Measurements from ENCODE around the gene MT1H. TPM values are rescaled to one million over a fixed set of nuclear protein-coding genes. Genes with fewer than 3 reads are reported as not detected.

The MT1H gene
- total and polyA plus RNA-seq, 2 donors (not counting 1 experiment from before 2014, with no cell fraction given) = not detected

Other genes with a start within 250 kb of the MT1H start
- 225 and 234 TPM in 2 replicates for gene AMFR, start 244.3 kb upstream of the MT1H start, total RNA-seq
- gene AMFR, start 244.3 kb upstream of the MT1H start, polyA plus RNA-seq = 118 and 165 TPM in 2 replicates
- 85.5 and 89.4 TPM in 2 replicates for gene NUDT21, start 218.5 kb upstream of the MT1H start, total RNA-seq
- gene NUDT21, start 218.5 kb upstream of the MT1H start, polyA plus RNA-seq = 25.0 and 27.3 TPM in 2 replicates
- gene OGFOD1, start 218.3 kb upstream of the MT1H start, total RNA-seq = 28.7 and 30.9 TPM in 2 replicates
- 6.0 and 8.4 TPM in 2 replicates for gene OGFOD1, start 218.3 kb upstream of the MT1H start, polyA plus RNA-seq
- 63.4 and 69.6 TPM in 2 replicates for gene BBS2, start 149.8 kb upstream of the MT1H start, total RNA-seq
- gene BBS2, start 149.8 kb upstream of the MT1H start, polyA plus RNA-seq = 49.4 and 70.8 TPM in 2 replicates
- gene MT4, start 104.7 kb upstream of the MT1H start, total RNA-seq = not detected in 2 replicates
- not detected in 2 replicates for gene MT4, start 104.7 kb upstream of the MT1H start, polyA plus RNA-seq
- gene MT3, start 80.3 kb upstream of the MT1H start, total RNA-seq = not detected in 2 replicates
- gene MT3, start 80.3 kb upstream of the MT1H start, polyA plus RNA-seq = not detected in 2 replicates
- gene MT2A, start 61.2 kb upstream of the MT1H start, total RNA-seq = 6.7 and 14.4 TPM in 2 replicates
- gene MT2A, start 61.2 kb upstream of the MT1H start, polyA plus RNA-seq = 1.1 and 3.1 TPM in 2 replicates
- not detected in 2 replicates for gene MT1E, start 44.0 kb upstream of the MT1H start, total RNA-seq
- gene MT1E, start 44.0 kb upstream of the MT1H start, polyA plus RNA-seq = 0.32 and 3.1 TPM in 2 replicates
- gene MT1M, start 37.2 kb upstream of the MT1H start, total RNA-seq = not detected in 2 replicates
- not detected in 2 replicates for gene MT1M, start 37.2 kb upstream of the MT1H start, polyA plus RNA-seq
- gene MT1A, start 31.1 kb upstream of the MT1H start, total RNA-seq = not detected in 2 replicates
- gene MT1A, start 31.1 kb upstream of the MT1H start, polyA plus RNA-seq = not detected in 2 replicates
- not detected in 2 replicates for gene MT1B, start 17.9 kb upstream of the MT1H start, total RNA-seq
- gene MT1B, start 17.9 kb upstream of the MT1H start, polyA plus RNA-seq = not detected in 2 replicates
- gene MT1F, start 11.9 kb upstream of the MT1H start, total RNA-seq = 4.3 and 7.6 TPM in 2 replicates
- 2.2 and 5.3 TPM in 2 replicates for gene MT1F, start 11.9 kb upstream of the MT1H start, polyA plus RNA-seq
- not detected in 2 replicates for gene MT1G, start 1.7 kb upstream of the MT1H start, total RNA-seq
- not detected in 2 replicates for gene MT1G, start 1.7 kb upstream of the MT1H start, polyA plus RNA-seq
- gene MT1X, start 12.7 kb downstream of the MT1H start, total RNA-seq = 13.0 and 17.2 TPM in 2 replicates
- gene MT1X, start 12.7 kb downstream of the MT1H start, polyA plus RNA-seq = 8.0 and 9.1 TPM in 2 replicates
- 64.6 and 67.1 TPM in 2 replicates for gene NUP93, start 60.3 kb downstream of the MT1H start, total RNA-seq
- 23.6 and 30.4 TPM in 2 replicates for gene NUP93, start 60.3 kb downstream of the MT1H start, polyA plus RNA-seq
- 4.9 and 5.3 TPM in 2 replicates for gene SLC12A3, start 195.4 kb downstream of the MT1H start, total RNA-seq
- gene SLC12A3, start 195.4 kb downstream of the MT1H start, polyA plus RNA-seq = 0.72 and 1.3 TPM in 2 replicates

Data from B cell (primary cell).